Peyer's patch (tissue), 4 donors: ENCODE measurements around the gene FMNL3. TPM values are rescaled to one million over a fixed set of nuclear protein-coding genes. Genes with fewer than 3 reads are reported as not detected.
"Not testable (repeated sequence)": the region's sequence is repeated elsewhere in the genome, so short reads cannot be mapped to it uniquely, and the experiment has no call there.

Experiments used
- DNase-seq, 3 donors: peaks; one replicate each; pipeline ENCODE4 v3.0.0-alpha.2; 2017 to 2019
- H3K27ac ChIP-seq, 4 donors: fragments of 200-600 bp; sonication (generic); one replicate each; pipeline ENCODE4 v1.5.1; 2016 to 2019
- H3K27me3 ChIP-seq, 2 donors: fragments of 200-600 bp; sonication (generic); one replicate each; pipeline ENCODE4 v1.5.1; 2019
- H3K36me3 ChIP-seq, 3 donors: fragments of 200-600 bp; sonication (generic); one replicate each; pipeline ENCODE4 v1.5.1; 2016 to 2019
- H3K4me1 ChIP-seq, 4 donors: fragments of 200-600 bp; sonication (generic); one replicate each; pipeline ENCODE4 v1.5.1; 2016 to 2019
- H3K4me3 ChIP-seq, 4 donors: fragments of 200-600 bp; sonication (generic); 1 replicate in 3 of 4; 2 replicates in 1 of 4; pipeline ENCODE4 v1.5.1; 2016 to 2019; ENCODE audit warnings: mild to moderate bottlenecking in 1 of 4
- H3K9me3 ChIP-seq, 4 donors: fragments of 200-600 bp; sonication (generic); one replicate each; pipeline ENCODE4 v1.5.1; 2016 to 2019; ENCODE audit warnings: mild to moderate bottlenecking in 1 of 4
- CTCF ChIP-seq, 6 experiments: fragments of 450-650 bp in 4 of 6; fragments of 200-600 bp in 2 of 6; sonication (generic) in 1 of 6; IDR thresholded peaks; one replicate each; pipeline ENCODE4 v1.5.1; 2017 to 2019; ENCODE audit warnings: antibody characterized with exemption in 6 of 6, mild to moderate bottlenecking in 3 of 6, moderate library complexity in 1 of 6
- POLR2A ChIP-seq, 2 donors: fragments of 450-650 bp; IDR thresholded peaks; one replicate each; pipeline ENCODE4 v1.5.1; 2017; ENCODE audit warnings: antibody characterized with exemption in 2 of 2, mild to moderate bottlenecking in 2 of 2, moderate library complexity in 2 of 2
- total RNA-seq, 4 donors: library from RNA; depleted of rRNA; stranded (reverse); fragments of >200 nt; gene quantifications; one replicate each; pipeline ENCODE4 v1.1.0, GENCODE V29; 2016

The FMNL3 gene
- total RNA-seq, 4 donors from 2014 or later = 2.1 to 40.4 (median 8.2) TPM

- Histone ChIP-seq H3K27me3 (no peaks in the 10 kb centered on the region), H3K4me1 (no peaks in the 10 kb centered on the region), H3K9me3 (no peaks in the 10 kb centered on the region), H3K27ac (no peak overlapping the region), H3K4me3 (no peak overlapping the region), H3K36me3 (no peaks in the 10 kb centered on the region)
- TF ChIP-seq POLR2A (IDR thresholded peaks at IDR 0.05) = no peak
- no peak for TF ChIP-seq CTCF (IDR thresholded peaks at IDR 0.05)
- no peak for DNase-seq
Observed at GRCh38 chr12:49733219-49734017, 26.2 kb upstream of the FMNL3 start.

GRCh38 chr12:49730568-49731101, 23.4 kb upstream of the FMNL3 start:
- H3K36me3 ChIP-seq = no peaks in the 10 kb centered on the region
- no peaks in the 10 kb centered on the region for H3K4me1 ChIP-seq
- no peaks in the 10 kb centered on the region for H3K9me3 ChIP-seq
- no peak overlapping the region for H3K4me3 ChIP-seq
- no peaks in the 10 kb centered on the region for H3K27me3 ChIP-seq
- DNase-seq = no peak
- no peak for TF ChIP-seq CTCF (IDR thresholded peaks at IDR 0.05)
- no peak for TF ChIP-seq POLR2A (IDR thresholded peaks at IDR 0.05)
- no peak overlapping the region for H3K27ac ChIP-seq

GRCh38 chr12:49730050-49730449, 22.8 kb upstream of the FMNL3 start:
- Histone ChIP-seq H3K4me3 (no peak overlapping the region), H3K4me1 (no peaks in the 10 kb centered on the region), H3K27me3 (no peaks in the 10 kb centered on the region), H3K9me3 (no peaks in the 10 kb centered on the region), H3K36me3 (no peaks in the 10 kb centered on the region), H3K27ac (no peak overlapping the region)
- TF ChIP-seq POLR2A (IDR thresholded peaks at IDR 0.05) (no peak), CTCF (IDR thresholded peaks at IDR 0.05) (no peak)
- no peak for DNase-seq

DNA sequence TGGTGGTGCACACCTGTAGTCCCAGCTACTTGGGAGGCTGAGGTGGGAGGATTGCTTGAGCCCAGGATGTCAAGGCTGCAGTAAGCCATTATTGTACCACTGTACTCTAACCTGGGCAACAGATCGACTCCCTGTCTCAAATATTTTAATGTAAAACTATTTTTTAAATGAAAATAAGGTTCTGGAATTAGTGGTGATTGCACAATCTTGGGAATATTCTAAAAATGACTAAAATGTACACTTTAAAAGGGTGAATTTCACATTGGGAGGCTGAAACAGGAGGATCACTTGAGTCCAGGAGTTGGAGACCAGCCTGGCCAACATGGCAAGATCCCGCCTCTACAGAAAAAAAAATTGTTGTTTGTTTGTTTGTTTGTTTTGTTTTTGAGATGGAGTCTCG, 21.2 kb upstream of the FMNL3 start:
- no peak overlapping the region for H3K27ac ChIP-seq
- no peak for DNase-seq
- H3K27me3 ChIP-seq = no peaks in the 10 kb centered on the region
- H3K9me3 ChIP-seq = no peaks in the 10 kb centered on the region
- H3K4me1 ChIP-seq = no peaks in the 10 kb centered on the region
- H3K4me3 ChIP-seq = no peak overlapping the region
- TF ChIP-seq CTCF (IDR thresholded peaks at IDR 0.05) (no peak), POLR2A (IDR thresholded peaks at IDR 0.05) (no peak)
- H3K36me3 ChIP-seq = no peaks in the 10 kb centered on the region

GRCh38 chr12:49721355-49721754, 14.2 kb upstream of the FMNL3 start:
- not testable (repeated sequence) for H3K4me1 ChIP-seq, H3K27me3 ChIP-seq, H3K27ac ChIP-seq, H3K4me3 ChIP-seq, H3K36me3 ChIP-seq, DNase-seq, H3K9me3 ChIP-seq

DNA sequence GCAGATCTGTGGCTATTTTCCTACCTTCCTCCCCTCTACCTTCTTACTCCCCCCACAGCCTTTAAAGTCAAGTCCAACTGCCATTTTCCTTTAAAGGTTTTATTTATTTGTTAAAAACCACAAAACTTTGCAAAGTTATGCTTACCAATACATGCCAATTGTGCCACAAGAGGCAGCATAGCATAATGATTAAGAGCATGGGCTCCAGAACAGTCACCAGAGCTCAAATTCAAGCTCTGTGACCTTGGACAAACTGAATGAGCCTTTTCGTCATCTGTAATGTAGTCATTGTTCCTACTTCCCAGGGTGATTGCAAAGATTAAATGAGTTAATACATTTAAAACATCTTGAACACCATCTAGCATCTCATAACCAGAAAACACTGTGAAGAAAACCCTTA, 13.0 kb upstream of the FMNL3 start:
- no peaks in the 10 kb centered on the region for H3K9me3 ChIP-seq
- peak in 2 of 6 experiments; percentile 3 to 11 for TF ChIP-seq CTCF (IDR thresholded peaks at IDR 0.05)
- no peak for TF ChIP-seq POLR2A (IDR thresholded peaks at IDR 0.05)
- no peaks in the 10 kb centered on the region for H3K27me3 ChIP-seq
- no peaks in the 10 kb centered on the region for H3K36me3 ChIP-seq
- H3K27ac ChIP-seq = no peak overlapping the region
- H3K4me1 ChIP-seq = no peaks in the 10 kb centered on the region
- no peak for DNase-seq
- no peak overlapping the region for H3K4me3 ChIP-seq

DNA sequence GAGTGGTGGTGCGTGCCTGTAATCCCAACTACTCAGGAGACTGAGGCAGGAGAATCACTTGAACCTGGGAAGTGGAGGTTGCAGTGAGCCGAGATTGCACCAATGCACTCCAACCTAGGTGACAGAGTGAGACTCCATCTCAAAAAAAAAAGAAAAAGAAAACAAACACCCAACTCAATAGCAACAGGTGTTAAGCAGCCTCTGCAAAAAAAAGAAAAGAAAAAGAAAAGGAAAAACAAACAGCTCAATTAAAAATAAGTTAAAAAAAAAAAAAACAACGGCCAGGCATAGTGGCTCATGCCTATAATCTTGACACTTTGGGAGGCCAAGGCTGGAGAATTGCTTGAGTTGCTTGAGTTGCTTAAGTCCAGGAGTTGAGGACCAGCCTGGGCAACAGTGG, 10.6 kb upstream of the FMNL3 start:
- not testable (repeated sequence) for DNase-seq, H3K27me3 ChIP-seq, H3K4me1 ChIP-seq, H3K27ac ChIP-seq, H3K4me3 ChIP-seq, H3K9me3 ChIP-seq, H3K36me3 ChIP-seq
